HG02759 (cell line): Measurements from ENCODE around the gene RIMBP2.

Source experiments
- ATAC-seq: cut with Tn5 transposase; IDR thresholded peaks from one replicate; pipeline ENCODE4 v1.9.1; 2021; ENCODE audit warnings: mild to moderate bottlenecking, moderate library complexity; ENCODE audit not compliant: unreplicated experiment

The RIMBP2 gene

GRCh38 chr12:130685250-130685787, 30.8 kb downstream of the RIMBP2 start:
- ATAC-seq = no peak

- no peak for ATAC-seq
Observed at GRCh38 chr12:130683811-130684210, 32.3 kb downstream of the RIMBP2 start.

GRCh38 chr12:130683080-130683479, 33.0 kb downstream of the RIMBP2 start:
- ATAC-seq = no peak

GRCh38 chr12:130680451-130680990, 35.6 kb downstream of the RIMBP2 start:
- ATAC-seq = no peak

GRCh38 chr12:130677957-130678558, 38.0 kb downstream of the RIMBP2 start:
- ATAC-seq = no peak

- no peak for ATAC-seq
Observed at GRCh38 chr12:130675791-130676190, 40.3 kb downstream of the RIMBP2 start.

- no peak for ATAC-seq
Observed at GRCh38 chr12:130675121-130675520, 41.0 kb downstream of the RIMBP2 start.

- no peak for ATAC-seq
Observed at GRCh38 chr12:130674676-130675075, 41.4 kb downstream of the RIMBP2 start.

- no peak for ATAC-seq
Observed at GRCh38 chr12:130673036-130673705, 42.9 kb downstream of the RIMBP2 start.

- ATAC-seq = no peak
Observed at GRCh38 chr12:130672089-130672820, 43.8 kb downstream of the RIMBP2 start.

- ATAC-seq = no peak
Observed at GRCh38 chr12:130671556-130671955, 44.5 kb downstream of the RIMBP2 start.

- ATAC-seq = no peak
Observed at GRCh38 chr12:130669797-130670196, 46.3 kb downstream of the RIMBP2 start.

- no peak for ATAC-seq
Observed at GRCh38 chr12:130669205-130669557, 46.9 kb downstream of the RIMBP2 start.

GRCh38 chr12:130668286-130669204, 47.6 kb downstream of the RIMBP2 start:
- no peak for ATAC-seq

- no peak for ATAC-seq
Observed at GRCh38 chr12:130667421-130667960, 48.6 kb downstream of the RIMBP2 start.

GRCh38 chr12:130666645-130667044, 49.5 kb downstream of the RIMBP2 start:
- ATAC-seq = no peak

- no peak for ATAC-seq
Observed at GRCh38 chr12:130665753-130666152, 50.3 kb downstream of the RIMBP2 start.

GRCh38 chr12:130664772-130665171, 51.3 kb downstream of the RIMBP2 start:
- no peak for ATAC-seq

GRCh38 chr12:130664252-130664651, 51.8 kb downstream of the RIMBP2 start:
- ATAC-seq = no peak

GRCh38 chr12:130663514-130663913, 52.6 kb downstream of the RIMBP2 start:
- ATAC-seq = no peak
